OCI-M2 (cell line): ENCODE measurements around the gene GARS1.
A peak's percentile ranks its signal among the peaks of the same experiment; 100 is the strongest.
"Not testable (repeated sequence)": the region's sequence is repeated elsewhere in the genome, so short reads cannot be mapped to it uniquely, and the experiment has no call there.

Experiments used
- DNase-seq: peaks from one replicate; lab custom pipeline; 2025; ENCODE audit not compliant: unreplicated experiment; lab: John Stamatoyannopoulos, UW

The GARS1 gene

GRCh38 chr7:30594540-30595435 is at the start of gene GARS1:
Gene GARS1, plus strand, starts transcription at chr7:30594878. Its CDS starts 44 bp downstream, at chr7:30594922.
- peak; percentile 38 for DNase-seq

GRCh38 chr7:30545791-30546555 is 48.7 kb upstream of the GARS1 start:
- no peak for DNase-seq

- no peak for DNase-seq
Measured at GRCh38 chr7:30546596-30546995, 48.1 kb upstream of the GARS1 start.

GRCh38 chr7:30548845-30549244 is 45.8 kb upstream of the GARS1 start:
- no peak for DNase-seq

GRCh38 chr7:30549931-30550493 is 44.7 kb upstream of the GARS1 start:
- no peak for DNase-seq

- DNase-seq, result no peak
Measured at GRCh38 chr7:30552330-30552729, 42.3 kb upstream of the GARS1 start.

GRCh38 chr7:30553141-30553540 is 41.5 kb upstream of the GARS1 start:
- no peak for DNase-seq

- DNase-seq, result no peak
Measured at GRCh38 chr7:30553546-30553945, 41.1 kb upstream of the GARS1 start.

GRCh38 chr7:30555525-30555924 is 39.2 kb upstream of the GARS1 start:
- no peak for DNase-seq

GRCh38 chr7:30556840-30557239 is 37.8 kb upstream of the GARS1 start:
- no peak for DNase-seq

- no peak for DNase-seq
Measured at GRCh38 chr7:30557245-30557644, 37.4 kb upstream of the GARS1 start.

- DNase-seq, result no peak
Measured at GRCh38 chr7:30559611-30560010, 35.1 kb upstream of the GARS1 start.

- DNase-seq, result no peak
Measured at GRCh38 chr7:30561389-30561788, 33.3 kb upstream of the GARS1 start.

- no peak for DNase-seq
Measured at GRCh38 chr7:30562498-30562897, 32.2 kb upstream of the GARS1 start.

- no peak for DNase-seq
Measured at GRCh38 chr7:30562909-30563308, 31.8 kb upstream of the GARS1 start.

- no peak for DNase-seq
Measured at GRCh38 chr7:30563326-30563942, 31.2 kb upstream of the GARS1 start.

GRCh38 chr7:30564243-30564892 is 30.3 kb upstream of the GARS1 start:
- DNase-seq, result no peak

GRCh38 chr7:30566596-30566995 is 28.1 kb upstream of the GARS1 start:
- DNase-seq, result no peak

GRCh38 chr7:30567081-30567480 is 27.6 kb upstream of the GARS1 start:
- no peak for DNase-seq

GRCh38 chr7:30570238-30570637 is 24.4 kb upstream of the GARS1 start:
- not testable (repeated sequence) for DNase-seq
